HEK293 (cell line): ENCODE measurements around the gene CCDC116.
A peak's percentile ranks its signal among the peaks of the same experiment; 100 is the strongest.

Source experiments
- BCL11A ChIP-seq: fragments of 450-650 bp; formaldehyde crosslinking; IDR thresholded peaks from 2 replicates; pipeline ENCODE4 v1.5.1; 2016; ENCODE audit warnings: low read depth, missing biosample characterization, missing genetic modification characterization
- GLI2 ChIP-seq: fragments of 450-650 bp; formaldehyde crosslinking; IDR thresholded peaks from 2 replicates; pipeline ENCODE4; 2017; ENCODE audit warnings: missing biosample characterization, missing genetic modification characterization, low read depth, borderline replicate concordance
- KLF8 ChIP-seq: fragments of 450-650 bp; formaldehyde crosslinking; IDR thresholded peaks from 2 replicates; pipeline ENCODE4 v1.5.1; 2016; ENCODE audit warnings: missing biosample characterization, missing genetic modification characterization
- SCRT2 ChIP-seq: fragments of 450-650 bp; formaldehyde crosslinking; IDR thresholded peaks from 2 replicates; pipeline ENCODE4 v1.5.1; 2016; ENCODE audit warnings: missing biosample characterization, missing genetic modification characterization
- SETDB1 ChIP-seq: IDR thresholded peaks from one replicate; pipeline ENCODE4 v1.6.1; 2017; ENCODE audit warnings: mild to moderate bottlenecking, low read length, moderate library complexity, mixed read lengths; ENCODE audit not compliant: insufficient read length
- ZBTB20 ChIP-seq: fragments of 450-650 bp; formaldehyde crosslinking; IDR thresholded peaks from 2 replicates; pipeline ENCODE4 v1.5.1; 2016; ENCODE audit warnings: missing biosample characterization, missing genetic modification characterization
- ZFP41 ChIP-seq: fragments of 450-650 bp; formaldehyde crosslinking; IDR thresholded peaks from 2 replicates; pipeline ENCODE4 v1.5.1; 2016; ENCODE audit warnings: missing biosample characterization, missing genetic modification characterization, borderline replicate concordance
- ZIC2 ChIP-seq: fragments of 450-650 bp; formaldehyde crosslinking; IDR thresholded peaks from 2 replicates; pipeline ENCODE4 v1.5.1; 2016; ENCODE audit warnings: missing biosample characterization, missing genetic modification characterization
- ZNF112 ChIP-seq: fragments of 450-650 bp; formaldehyde crosslinking; IDR thresholded peaks from 2 replicates; pipeline ENCODE4 v1.5.0; 2017; ENCODE audit warnings: missing biosample characterization, missing genetic modification characterization
- ZNF184 ChIP-seq: fragments of 450-650 bp; IDR thresholded peaks from 2 replicates; pipeline ENCODE4 v1.5.1; 2018; ENCODE audit warnings: missing biosample characterization, mild to moderate bottlenecking, missing genetic modification characterization
- ZNF2 ChIP-seq: fragments of 450-650 bp; formaldehyde crosslinking; IDR thresholded peaks from 2 replicates; pipeline ENCODE4 v1.5.1; 2016; ENCODE audit warnings: missing biosample characterization, missing genetic modification characterization
- ZNF23 ChIP-seq: fragments of 450-650 bp; formaldehyde crosslinking; IDR thresholded peaks from 2 replicates; pipeline ENCODE4 v1.5.1; 2016; ENCODE audit warnings: missing biosample characterization, missing genetic modification characterization, borderline replicate concordance
- ZNF239 ChIP-seq: fragments of 450-650 bp; formaldehyde crosslinking; IDR thresholded peaks from 2 replicates; pipeline ENCODE4 v1.5.1; 2016; ENCODE audit warnings: missing biosample characterization, missing genetic modification characterization
- ZNF24 ChIP-seq: fragments of 450-650 bp; formaldehyde crosslinking; IDR thresholded peaks from 2 replicates; pipeline ENCODE4 v1.5.1; 2016; ENCODE audit warnings: missing biosample characterization, missing genetic modification characterization
- ZNF335 ChIP-seq: fragments of 450-650 bp; formaldehyde crosslinking; conservative IDR thresholded peaks from 2 replicates; pipeline ENCODE4 v1.5.1; 2016; ENCODE audit warnings: missing biosample characterization, missing genetic modification characterization
- ZNF561 ChIP-seq: fragments of 450-650 bp; IDR thresholded peaks from 2 replicates; pipeline ENCODE4 v1.5.1; 2018; ENCODE audit warnings: missing biosample characterization, missing genetic modification characterization, borderline replicate concordance
- ZNF600 ChIP-seq: fragments of 450-650 bp; formaldehyde crosslinking; IDR thresholded peaks from 2 replicates; pipeline ENCODE4 v1.5.1; 2016; ENCODE audit warnings: missing biosample characterization, missing genetic modification characterization
- ZNF621 ChIP-seq: fragments of 450-650 bp; formaldehyde crosslinking; IDR thresholded peaks from 2 replicates; pipeline ENCODE4 v1.5.1; 2017; ENCODE audit warnings: missing biosample characterization, missing genetic modification characterization
- ZNF624 ChIP-seq: fragments of 450-650 bp; formaldehyde crosslinking; IDR thresholded peaks from 2 replicates; pipeline ENCODE4 v1.5.1; 2017; ENCODE audit warnings: missing biosample characterization, missing genetic modification characterization
- ZNF654 ChIP-seq: fragments of 450-650 bp; formaldehyde crosslinking; IDR thresholded peaks from 2 replicates; pipeline ENCODE4 v1.5.1; 2016; ENCODE audit warnings: low read depth, missing biosample characterization, missing genetic modification characterization
- ZNF660 ChIP-seq: fragments of 450-650 bp; IDR thresholded peaks from 2 replicates; pipeline ENCODE4 v1.5.1; 2018; ENCODE audit warnings: missing biosample characterization, mild to moderate bottlenecking, missing genetic modification characterization
- ZNF701 ChIP-seq: fragments of 450-650 bp; formaldehyde crosslinking; IDR thresholded peaks from 2 replicates; pipeline ENCODE4 v1.5.1; 2016; ENCODE audit warnings: missing biosample characterization, missing genetic modification characterization
- ZNF76 ChIP-seq: fragments of 450-650 bp; formaldehyde crosslinking; IDR thresholded peaks from 2 replicates; pipeline ENCODE4; 2016; ENCODE audit warnings: low read depth, missing biosample characterization, missing genetic modification characterization, borderline replicate concordance
- ZNF843 ChIP-seq: fragments of 450-650 bp; formaldehyde crosslinking; IDR thresholded peaks from 2 replicates; pipeline ENCODE4 v1.5.1; 2016; ENCODE audit warnings: missing biosample characterization, missing genetic modification characterization
- TF ChIP-seq, protein P1 (sequence below): fragments of 450-650 bp; formaldehyde crosslinking; IDR thresholded peaks from 2 replicates; pipeline ENCODE4 v1.5.1; 2016; ENCODE audit warnings: missing biosample characterization, missing genetic modification characterization, borderline replicate concordance
- TF ChIP-seq, protein P2 (sequence below): fragments of 450-650 bp; formaldehyde crosslinking; IDR thresholded peaks from 2 replicates; pipeline ENCODE4 v1.5.1; 2016; ENCODE audit warnings: missing biosample characterization, missing genetic modification characterization
- TF ChIP-seq, protein P3 (sequence below): fragments of 450-650 bp; formaldehyde crosslinking; IDR thresholded peaks from 2 replicates; pipeline ENCODE4 v1.5.1; 2016; ENCODE audit warnings: missing biosample characterization, missing genetic modification characterization
- TF ChIP-seq, protein P4 (sequence below): fragments of 450-650 bp; formaldehyde crosslinking; IDR thresholded peaks from 2 replicates; pipeline ENCODE4 v1.5.1; 2016; ENCODE audit warnings: missing biosample characterization, missing genetic modification characterization
- TF ChIP-seq, protein P5 (sequence below): fragments of 450-650 bp; IDR thresholded peaks from 2 replicates; pipeline ENCODE4 v1.5.1; 2018; ENCODE audit warnings: missing biosample characterization, missing genetic modification characterization

Gene CCDC116

DNA sequence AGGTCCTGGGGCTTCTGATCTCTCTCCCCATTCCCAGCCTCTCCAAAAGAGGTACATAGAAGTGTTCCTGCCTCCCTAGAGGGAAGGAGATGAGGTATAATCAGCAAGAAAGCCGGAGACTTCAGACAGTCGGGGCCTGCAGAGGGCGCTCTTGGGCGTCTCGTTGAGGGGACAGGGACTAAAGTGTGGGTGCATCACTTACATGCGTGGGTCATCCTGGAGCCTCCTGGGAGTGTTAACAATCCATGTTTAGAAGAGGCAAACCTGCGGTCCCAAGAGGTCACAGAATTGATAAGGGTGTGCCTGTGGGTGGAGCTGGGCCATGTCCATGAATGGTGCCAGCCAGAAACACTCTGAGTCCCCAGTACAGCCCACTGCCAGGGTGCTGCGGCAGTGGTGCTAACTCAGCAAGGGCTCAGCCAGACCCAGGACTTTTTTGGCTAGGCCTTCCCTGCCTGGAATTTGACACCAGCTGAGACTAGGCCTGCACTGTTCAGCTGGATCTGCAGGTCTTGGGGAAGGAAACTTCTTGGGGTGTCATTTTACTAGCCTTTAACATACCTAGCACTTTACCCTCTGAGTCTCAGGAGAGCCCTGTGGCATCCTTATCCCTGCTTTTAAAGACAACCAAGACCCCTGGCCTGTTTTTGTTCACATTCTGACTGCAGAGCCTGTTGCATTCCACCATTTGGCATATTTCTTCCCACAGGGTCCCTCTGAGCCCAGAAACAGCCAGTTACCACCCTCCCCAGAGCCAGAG, 8.3 kb upstream of the CCDC116 start (continued):
- 0 out of 2 replicates have a peak, but pooled peaks have one; percentile 68 for TF ChIP-seq ZNF2 (tag by site-specific recombination)
- no peak for TF ChIP-seq ZNF561
- TF ChIP-seq ZNF239 (tag by site-specific recombination) = no peak
- TF ChIP-seq ZBTB20 (tag by site-specific recombination) = no peak
- peak; percentile 67 for TF ChIP-seq KLF8 (tag by site-specific recombination)
- TF ChIP-seq BCL11A = peak; percentile 63; the same call in 1 of the 2 replicates
- no peak for TF ChIP-seq ZFP41
- no peak for TF ChIP-seq ZNF660 (tag by site-specific recombination)
- no peak for TF ChIP-seq ZNF112 (tag by site-specific recombination)
- no peak for TF ChIP-seq ZNF843 (tag by site-specific recombination)
- no peak for TF ChIP-seq ZNF184 (tag by site-specific recombination)
- TF ChIP-seq, protein P1, sequence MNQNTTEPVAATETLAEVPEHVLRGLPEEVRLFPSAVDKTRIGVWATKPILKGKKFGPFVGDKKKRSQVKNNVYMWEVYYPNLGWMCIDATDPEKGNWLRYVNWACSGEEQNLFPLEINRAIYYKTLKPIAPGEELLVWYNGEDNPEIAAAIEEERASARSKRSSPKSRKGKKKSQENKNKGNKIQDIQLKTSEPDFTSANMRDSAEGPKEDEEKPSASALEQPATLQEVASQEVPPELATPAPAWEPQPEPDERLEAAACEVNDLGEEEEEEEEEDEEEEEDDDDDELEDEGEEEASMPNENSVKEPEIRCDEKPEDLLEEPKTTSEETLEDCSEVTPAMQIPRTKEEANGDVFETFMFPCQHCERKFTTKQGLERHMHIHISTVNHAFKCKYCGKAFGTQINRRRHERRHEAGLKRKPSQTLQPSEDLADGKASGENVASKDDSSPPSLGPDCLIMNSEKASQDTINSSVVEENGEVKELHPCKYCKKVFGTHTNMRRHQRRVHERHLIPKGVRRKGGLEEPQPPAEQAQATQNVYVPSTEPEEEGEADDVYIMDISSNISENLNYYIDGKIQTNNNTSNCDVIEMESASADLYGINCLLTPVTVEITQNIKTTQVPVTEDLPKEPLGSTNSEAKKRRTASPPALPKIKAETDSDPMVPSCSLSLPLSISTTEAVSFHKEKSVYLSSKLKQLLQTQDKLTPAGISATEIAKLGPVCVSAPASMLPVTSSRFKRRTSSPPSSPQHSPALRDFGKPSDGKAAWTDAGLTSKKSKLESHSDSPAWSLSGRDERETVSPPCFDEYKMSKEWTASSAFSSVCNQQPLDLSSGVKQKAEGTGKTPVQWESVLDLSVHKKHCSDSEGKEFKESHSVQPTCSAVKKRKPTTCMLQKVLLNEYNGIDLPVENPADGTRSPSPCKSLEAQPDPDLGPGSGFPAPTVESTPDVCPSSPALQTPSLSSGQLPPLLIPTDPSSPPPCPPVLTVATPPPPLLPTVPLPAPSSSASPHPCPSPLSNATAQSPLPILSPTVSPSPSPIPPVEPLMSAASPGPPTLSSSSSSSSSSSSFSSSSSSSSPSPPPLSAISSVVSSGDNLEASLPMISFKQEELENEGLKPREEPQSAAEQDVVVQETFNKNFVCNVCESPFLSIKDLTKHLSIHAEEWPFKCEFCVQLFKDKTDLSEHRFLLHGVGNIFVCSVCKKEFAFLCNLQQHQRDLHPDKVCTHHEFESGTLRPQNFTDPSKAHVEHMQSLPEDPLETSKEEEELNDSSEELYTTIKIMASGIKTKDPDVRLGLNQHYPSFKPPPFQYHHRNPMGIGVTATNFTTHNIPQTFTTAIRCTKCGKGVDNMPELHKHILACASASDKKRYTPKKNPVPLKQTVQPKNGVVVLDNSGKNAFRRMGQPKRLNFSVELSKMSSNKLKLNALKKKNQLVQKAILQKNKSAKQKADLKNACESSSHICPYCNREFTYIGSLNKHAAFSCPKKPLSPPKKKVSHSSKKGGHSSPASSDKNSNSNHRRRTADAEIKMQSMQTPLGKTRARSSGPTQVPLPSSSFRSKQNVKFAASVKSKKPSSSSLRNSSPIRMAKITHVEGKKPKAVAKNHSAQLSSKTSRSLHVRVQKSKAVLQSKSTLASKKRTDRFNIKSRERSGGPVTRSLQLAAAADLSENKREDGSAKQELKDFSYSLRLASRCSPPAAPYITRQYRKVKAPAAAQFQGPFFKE = no peak
- TF ChIP-seq, protein P2, sequence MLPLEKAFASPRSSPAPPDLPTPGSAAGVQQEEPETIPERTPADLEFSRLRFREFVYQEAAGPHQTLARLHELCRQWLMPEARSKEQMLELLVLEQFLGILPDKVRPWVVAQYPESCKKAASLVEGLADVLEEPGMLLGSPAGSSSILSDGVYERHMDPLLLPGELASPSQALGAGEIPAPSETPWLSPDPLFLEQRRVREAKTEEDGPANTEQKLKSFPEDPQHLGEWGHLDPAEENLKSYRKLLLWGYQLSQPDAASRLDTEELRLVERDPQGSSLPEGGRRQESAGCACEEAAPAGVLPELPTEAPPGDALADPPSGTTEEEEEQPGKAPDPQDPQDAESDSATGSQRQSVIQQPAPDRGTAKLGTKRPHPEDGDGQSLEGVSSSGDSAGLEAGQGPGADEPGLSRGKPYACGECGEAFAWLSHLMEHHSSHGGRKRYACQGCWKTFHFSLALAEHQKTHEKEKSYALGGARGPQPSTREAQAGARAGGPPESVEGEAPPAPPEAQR (tag by site-specific recombination) = no peak
- TF ChIP-seq ZNF654 (tag by site-specific recombination) = no peak; the same call in 1 of the 2 replicates
- TF ChIP-seq, protein P3, sequence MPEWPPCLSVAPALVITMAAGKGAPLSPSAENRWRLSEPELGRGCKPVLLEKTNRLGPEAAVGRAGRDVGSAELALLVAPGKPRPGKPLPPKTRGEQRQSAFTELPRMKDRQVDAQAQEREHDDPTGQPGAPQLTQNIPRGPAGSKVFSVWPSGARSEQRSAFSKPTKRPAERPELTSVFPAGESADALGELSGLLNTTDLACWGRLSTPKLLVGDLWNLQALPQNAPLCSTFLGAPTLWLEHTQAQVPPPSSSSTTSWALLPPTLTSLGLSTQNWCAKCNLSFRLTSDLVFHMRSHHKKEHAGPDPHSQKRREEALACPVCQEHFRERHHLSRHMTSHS = no peak
- no peak for TF ChIP-seq GLI2
- TF ChIP-seq ZNF624 = no peak
- TF ChIP-seq ZNF76 (tag by site-specific recombination) = no peak
- TF ChIP-seq ZNF23 (tag by site-specific recombination) = no peak
- TF ChIP-seq ZNF701 = no peak
- no peak for TF ChIP-seq ZNF335 (tag by site-specific recombination)
- TF ChIP-seq, protein P4, sequence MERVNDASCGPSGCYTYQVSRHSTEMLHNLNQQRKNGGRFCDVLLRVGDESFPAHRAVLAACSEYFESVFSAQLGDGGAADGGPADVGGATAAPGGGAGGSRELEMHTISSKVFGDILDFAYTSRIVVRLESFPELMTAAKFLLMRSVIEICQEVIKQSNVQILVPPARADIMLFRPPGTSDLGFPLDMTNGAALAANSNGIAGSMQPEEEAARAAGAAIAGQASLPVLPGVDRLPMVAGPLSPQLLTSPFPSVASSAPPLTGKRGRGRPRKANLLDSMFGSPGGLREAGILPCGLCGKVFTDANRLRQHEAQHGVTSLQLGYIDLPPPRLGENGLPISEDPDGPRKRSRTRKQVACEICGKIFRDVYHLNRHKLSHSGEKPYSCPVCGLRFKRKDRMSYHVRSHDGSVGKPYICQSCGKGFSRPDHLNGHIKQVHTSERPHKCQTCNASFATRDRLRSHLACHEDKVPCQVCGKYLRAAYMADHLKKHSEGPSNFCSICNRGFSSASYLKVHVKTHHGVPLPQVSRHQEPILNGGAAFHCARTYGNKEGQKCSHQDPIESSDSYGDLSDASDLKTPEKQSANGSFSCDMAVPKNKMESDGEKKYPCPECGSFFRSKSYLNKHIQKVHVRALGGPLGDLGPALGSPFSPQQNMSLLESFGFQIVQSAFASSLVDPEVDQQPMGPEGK (tag by site-specific recombination) = peak; percentile 25; the same call in 1 of the 2 replicates
- peak; percentile 92 for TF ChIP-seq SCRT2 (tag by site-specific recombination)
- no peak for TF ChIP-seq ZNF621 (tag by site-specific recombination)
- TF ChIP-seq, protein P5, sequence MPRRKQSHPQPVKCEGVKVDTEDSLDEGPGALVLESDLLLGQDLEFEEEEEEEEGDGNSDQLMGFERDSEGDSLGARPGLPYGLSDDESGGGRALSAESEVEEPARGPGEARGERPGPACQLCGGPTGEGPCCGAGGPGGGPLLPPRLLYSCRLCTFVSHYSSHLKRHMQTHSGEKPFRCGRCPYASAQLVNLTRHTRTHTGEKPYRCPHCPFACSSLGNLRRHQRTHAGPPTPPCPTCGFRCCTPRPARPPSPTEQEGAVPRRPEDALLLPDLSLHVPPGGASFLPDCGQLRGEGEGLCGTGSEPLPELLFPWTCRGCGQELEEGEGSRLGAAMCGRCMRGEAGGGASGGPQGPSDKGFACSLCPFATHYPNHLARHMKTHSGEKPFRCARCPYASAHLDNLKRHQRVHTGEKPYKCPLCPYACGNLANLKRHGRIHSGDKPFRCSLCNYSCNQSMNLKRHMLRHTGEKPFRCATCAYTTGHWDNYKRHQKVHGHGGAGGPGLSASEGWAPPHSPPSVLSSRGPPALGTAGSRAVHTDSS (tag by site-specific recombination) = no peak
- no peak for TF ChIP-seq ZNF24
- TF ChIP-seq ZNF600 (tag by site-specific recombination) = peak; percentile 60; the same call in 1 of the 2 replicates
- 0 out of 2 replicates have a peak, but pooled peaks have one; percentile 27 for TF ChIP-seq ZIC2 (tag by site-specific recombination)
- no peak for TF ChIP-seq SETDB1
